UCSD-AML1 (cell line): ENCODE results near the gene KCNIP1.

Experiments
- DNase-seq: peaks from one replicate; lab custom pipeline; 2025; ENCODE audit not compliant: unreplicated experiment; lab: John Stamatoyannopoulos, UW

KCNIP1 gene

GRCh38 chr5:170562166-170562874 is 58.5 kb downstream of the KCNIP1 start:
- DNase-seq: no peak

DNA sequence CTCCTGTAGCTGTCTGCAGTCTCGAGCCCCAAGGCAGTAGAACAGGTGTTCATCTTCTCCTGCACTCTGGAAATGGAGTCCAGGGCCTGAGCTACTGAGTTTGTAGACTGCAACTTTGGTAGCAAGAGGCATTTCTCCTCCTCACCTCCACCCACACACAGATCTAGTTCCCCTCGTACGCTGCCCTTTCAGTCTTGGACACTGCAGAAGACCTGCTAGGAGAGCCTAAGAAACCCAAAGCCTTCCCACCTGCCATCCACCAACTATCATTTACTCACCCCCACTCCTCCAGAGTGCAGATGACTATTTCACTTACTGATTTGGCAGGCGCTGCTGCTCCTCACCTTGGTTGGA is 59.0 kb downstream of the KCNIP1 start:
- DNase-seq: no peak

DNA sequence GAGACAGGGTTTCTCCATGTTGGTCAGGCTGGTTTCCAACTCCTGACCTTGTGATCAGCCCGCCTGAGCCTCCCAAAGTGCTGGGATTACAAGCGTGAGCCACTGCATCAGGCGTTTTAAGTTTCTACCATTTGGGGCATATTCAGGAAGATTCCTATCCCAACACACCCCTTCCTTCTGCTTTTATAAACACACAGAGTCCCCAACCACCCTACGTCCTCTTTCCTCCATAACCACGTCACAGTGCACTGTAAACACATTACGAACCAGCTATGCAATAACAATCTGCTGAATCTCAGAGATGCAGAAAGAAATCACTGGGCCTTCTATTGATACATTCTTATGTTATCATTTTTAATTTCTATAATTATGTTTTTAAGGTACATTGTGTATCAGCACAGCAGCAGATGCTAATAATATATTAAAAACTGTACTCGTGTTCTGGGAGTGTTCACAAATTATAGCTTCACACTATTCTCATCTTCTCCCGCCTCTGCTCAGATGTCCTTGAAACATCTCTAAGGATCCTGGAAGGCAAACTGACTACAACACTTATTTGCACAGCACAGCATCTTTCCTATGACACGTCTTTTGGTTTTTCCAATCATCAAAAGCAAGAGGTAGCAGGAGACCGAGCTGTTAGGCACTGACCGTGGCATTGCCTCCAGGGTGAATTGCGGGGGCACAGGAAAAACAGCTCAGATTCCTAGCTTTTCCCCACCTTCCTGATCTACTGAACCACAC is 60.2 kb downstream of the KCNIP1 start:
- no peak for DNase-seq

- DNase-seq: no peak
Observed at GRCh38 chr5:170565072-170565471, 61.3 kb downstream of the KCNIP1 start.

- no peak for DNase-seq
Observed at GRCh38 chr5:170569101-170569500, 65.3 kb downstream of the KCNIP1 start.

GRCh38 chr5:170570476-170570875 is 66.7 kb downstream of the KCNIP1 start:
- no peak for DNase-seq

GRCh38 chr5:170571281-170571731 is 67.5 kb downstream of the KCNIP1 start:
- no peak for DNase-seq

- no peak for DNase-seq
Observed at GRCh38 chr5:170571875-170572852, 68.3 kb downstream of the KCNIP1 start.

GRCh38 chr5:170573114-170573513 is 69.3 kb downstream of the KCNIP1 start:
- no peak for DNase-seq

DNA sequence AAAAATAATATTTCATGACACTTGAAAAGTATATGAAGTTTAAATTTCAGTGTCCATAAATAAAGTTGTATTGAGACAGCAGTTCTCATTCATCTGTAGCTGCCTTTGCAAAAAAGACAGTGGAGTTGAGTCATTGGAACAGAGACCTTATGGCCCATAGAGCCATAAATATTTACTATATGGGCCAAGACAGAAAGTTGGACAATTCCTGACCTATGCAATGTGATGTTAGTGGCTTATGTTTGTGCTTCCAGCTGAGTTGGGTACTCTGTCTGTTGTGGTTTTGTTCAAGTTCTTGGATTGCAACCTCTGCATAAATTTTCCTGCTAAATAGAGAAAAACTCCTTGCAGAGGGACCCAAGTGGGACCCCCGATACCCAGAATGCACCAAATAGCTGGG is 69.8 kb downstream of the KCNIP1 start:
- DNase-seq: no peak

DNA sequence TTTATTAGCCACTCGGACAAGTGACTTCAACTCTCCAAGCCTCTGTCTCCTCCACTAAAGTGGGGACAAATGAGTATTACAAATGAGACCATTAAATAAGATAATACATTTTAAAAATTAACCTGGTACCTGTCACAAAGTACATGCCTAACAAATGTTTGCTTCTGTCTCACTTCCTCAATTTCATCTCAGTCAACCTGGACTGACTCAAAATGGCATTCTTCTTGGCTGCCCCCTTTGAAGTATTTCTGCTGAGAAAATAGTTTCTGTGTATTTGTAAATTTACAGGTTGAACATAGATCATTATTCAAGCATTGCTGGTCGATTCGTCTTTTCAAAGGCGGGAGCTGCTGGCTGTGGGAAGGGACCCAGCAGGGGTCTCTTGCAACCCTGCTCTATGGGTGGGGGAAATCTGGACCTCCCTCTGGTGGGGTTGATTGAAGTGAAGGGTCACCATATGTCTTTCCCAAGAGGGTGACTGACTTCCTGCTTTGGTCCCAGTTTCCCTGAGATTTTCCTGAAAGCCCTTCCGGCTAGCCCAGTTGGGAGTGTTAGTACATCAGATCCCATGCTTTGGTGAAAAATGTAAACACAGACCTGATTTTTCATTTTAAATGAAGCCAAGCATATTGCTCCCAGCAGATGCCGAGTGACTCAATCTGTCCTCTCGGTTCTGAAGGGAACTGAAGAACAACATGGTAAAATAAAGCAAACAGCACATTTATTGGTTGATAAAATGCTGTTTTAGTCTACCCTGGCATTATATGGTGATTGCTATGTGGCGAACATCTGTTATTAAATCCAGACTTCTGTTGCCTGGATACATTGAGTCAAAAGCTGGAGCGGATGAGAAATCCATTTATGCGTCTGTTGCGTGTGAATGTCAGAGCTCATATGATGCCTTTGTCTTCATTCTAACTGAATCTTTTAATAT is 73.0 kb downstream of the KCNIP1 start:
- DNase-seq: no peak

DNA sequence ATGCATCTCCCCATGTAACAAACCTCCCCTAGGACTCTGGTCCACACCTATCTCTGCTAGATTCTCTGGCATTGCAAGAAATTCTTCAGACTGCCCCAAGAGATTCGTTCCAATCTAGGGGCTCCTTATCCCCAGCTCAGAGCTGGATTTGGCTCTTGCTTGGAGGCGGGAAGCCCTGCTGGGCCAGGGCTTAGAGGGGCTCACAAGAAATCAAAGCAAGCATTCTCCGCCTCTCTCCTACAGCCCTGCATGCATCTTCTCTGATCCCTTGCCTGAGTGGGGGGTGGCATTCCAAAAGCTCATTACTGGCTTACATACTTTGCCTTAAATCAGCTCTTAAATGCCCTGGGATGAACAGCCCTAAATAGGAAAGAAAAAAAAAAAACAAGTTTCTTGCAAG is 75.8 kb downstream of the KCNIP1 start:
- no peak for DNase-seq

GRCh38 chr5:170581211-170581610 is 77.4 kb downstream of the KCNIP1 start:
- no peak for DNase-seq

- no peak for DNase-seq
Observed at GRCh38 chr5:170582644-170583330, 79.0 kb downstream of the KCNIP1 start.

DNA sequence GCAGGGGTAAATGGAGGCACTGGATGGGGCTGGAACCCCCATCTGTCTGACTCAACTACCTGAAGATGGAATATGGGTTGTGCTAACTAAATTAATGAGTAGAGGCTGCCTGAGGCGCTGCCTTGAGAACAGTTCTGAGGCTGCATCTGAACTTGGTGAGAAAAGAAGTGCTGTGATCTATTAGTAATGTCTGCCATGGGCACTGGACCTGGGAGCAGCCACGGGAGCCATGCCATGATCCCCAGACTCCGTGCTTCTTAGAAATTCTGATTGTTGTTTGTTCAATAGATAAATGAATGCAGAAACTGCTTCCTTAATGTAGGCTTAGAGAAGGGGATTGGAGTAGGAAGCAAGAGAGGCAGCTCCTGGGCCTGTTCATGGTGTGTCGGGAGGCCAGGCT is 80.2 kb downstream of the KCNIP1 start:
- no peak for DNase-seq

DNA sequence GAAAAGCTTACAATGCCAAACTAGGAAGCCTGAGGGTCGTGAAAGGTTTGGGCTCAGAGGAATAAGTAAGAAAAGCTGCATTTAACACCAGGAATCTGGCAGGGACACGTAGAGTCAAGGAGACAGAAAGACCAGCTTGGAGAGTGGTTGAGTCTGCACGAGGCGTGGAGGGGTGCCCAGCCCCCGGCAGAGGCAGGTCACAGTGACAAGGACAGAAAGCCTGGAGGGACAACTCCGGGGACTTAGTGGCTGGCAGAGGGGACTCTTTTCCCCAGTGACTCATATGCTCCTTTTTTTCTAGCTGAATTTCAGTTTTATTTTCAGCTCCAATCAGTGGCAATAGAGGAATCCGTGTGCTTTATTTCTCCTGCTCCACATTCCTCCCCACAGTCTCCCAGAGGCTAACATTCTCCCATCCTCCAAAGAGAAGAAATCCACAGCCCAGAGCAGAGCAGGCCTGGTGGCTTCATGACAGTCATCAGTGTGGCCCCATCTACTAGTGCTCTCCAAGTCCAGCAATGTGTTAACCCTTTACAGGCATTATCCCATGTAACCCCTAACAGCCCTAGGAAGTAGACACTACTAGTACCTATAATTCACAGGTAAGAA is 80.7 kb downstream of the KCNIP1 start:
- DNase-seq: no peak

DNA sequence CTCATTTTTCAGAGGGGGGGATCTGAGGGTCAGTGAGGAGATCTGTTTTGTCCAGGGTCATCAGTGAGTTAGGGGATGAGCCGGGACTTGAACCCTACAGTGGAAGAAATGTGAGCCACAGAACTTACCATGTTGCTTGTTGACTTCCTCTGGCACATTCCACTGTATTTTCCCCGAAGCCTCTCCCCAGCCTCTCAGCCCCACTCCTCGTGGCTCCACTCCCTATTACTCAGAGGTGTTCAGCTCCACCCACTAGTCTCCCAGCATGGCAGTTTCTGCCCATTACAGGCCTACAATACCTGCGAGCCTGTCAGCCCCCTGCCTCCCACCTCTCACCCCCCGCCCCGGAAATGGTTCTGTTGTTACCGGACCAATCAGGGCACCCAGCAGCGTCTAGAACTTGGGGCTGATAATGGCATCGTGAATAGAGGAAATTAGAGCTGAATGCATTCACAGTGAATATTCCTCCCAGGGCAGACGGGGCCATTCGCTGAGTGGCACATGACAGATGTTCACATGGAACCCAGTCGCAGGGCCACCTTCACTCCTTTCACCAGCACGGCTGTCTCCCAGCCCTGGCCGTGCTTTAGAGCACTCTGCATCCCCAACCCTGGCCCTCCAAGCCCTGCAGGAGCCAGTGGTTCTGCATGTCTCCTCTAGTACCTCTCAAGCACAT is 81.6 kb downstream of the KCNIP1 start:
- DNase-seq: no peak

- no peak for DNase-seq
Observed at GRCh38 chr5:170587808-170588207, 84.0 kb downstream of the KCNIP1 start.

DNA sequence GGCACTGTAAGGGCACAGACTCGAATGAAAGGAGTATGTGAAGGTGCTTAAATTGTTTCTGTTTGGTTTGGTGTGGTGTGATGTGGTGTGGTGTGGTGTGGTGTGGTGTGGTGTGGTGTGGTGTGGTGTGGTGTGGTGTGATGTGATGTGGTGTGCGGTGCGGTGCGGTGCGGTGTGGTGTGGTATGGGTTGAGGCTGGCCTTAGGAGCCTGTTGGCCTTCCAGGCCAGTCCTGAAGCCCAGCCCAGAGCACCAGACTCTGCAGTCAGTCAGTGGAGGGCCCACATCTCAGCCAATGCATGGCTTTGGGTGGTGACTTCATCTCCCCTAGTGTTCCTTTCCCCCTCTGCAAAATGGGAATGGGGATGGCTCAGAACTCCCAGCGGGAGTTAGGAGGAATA is 85.8 kb downstream of the KCNIP1 start:
- no peak for DNase-seq
